ENCODE results near the gene FBLN2. TPM values are rescaled to one million over a fixed set of nuclear protein-coding genes. Genes with fewer than 3 reads are reported as not detected.

FBLN2 gene
- total RNA-seq, 1 experiment from 2014 or later = 0.39 TPM

GRCh38 chr3:13617097-13617738 lies 68.3 kb downstream of the FBLN2 start (continued):
- TF ChIP-seq REST (IDR thresholded peaks at IDR 0.05; ENCODE audit: low read depth) = no peak
- TF ChIP-seq ELF1 (IDR thresholded peaks at IDR 0.05; ENCODE audit: borderline replicate concordance, low read depth) = no peak
- TF ChIP-seq CBX3 (IDR thresholded peaks at IDR 0.05; ENCODE audit: low read depth) = no peak
- TF ChIP-seq SRF (IDR thresholded peaks at IDR 0.05; ENCODE audit: low read depth) = no peak
- TF ChIP-seq ZNF274 (IDR thresholded peaks at IDR 0.05; ENCODE audit: low read depth, low read length) = no peak
- no peak for TF ChIP-seq EZH2phosphoT487 (IDR thresholded peaks at IDR 0.05; ENCODE audit: borderline replicate concordance)
- TF ChIP-seq ZFX (IDR thresholded peaks at IDR 0.05) = no peak
- TF ChIP-seq RAD21 (IDR thresholded peaks at IDR 0.05; ENCODE audit: low read depth) = no peak
- TF ChIP-seq POLR2AphosphoS5 (IDR thresholded peaks at IDR 0.05; ENCODE audit: low read depth, low read length) = no peak
- TF ChIP-seq EGR1 (IDR thresholded peaks at IDR 0.05; ENCODE audit: low read depth) = no peak

- H3K4me3 ChIP-seq (replicated peaks in 1 of 2; ENCODE audit: low read depth in 1 of 2, low read length in 2 of 2) = no peak overlapping the region
- H3K4me2 ChIP-seq (ENCODE audit: low read length) = no peak overlapping the region
- no peaks in the 10 kb centered on the region for H3K9me2 ChIP-seq (ENCODE audit: insufficient read depth)
- H3K27ac ChIP-seq (ENCODE audit: low read depth, low read length) = no peak overlapping the region
- ChIA-PET CTCF (interaction anchor here (1.0 kb wide), 1 partner anchor 23 kb away, joined by 4 read pairs; no protein-coding TSS in a partner anchor), POLR2A (no interaction called here), RAD21 (ENCODE audit: low non-redundant PET in 1 of 2, low total read pairs in 2 of 2, uncharacterized antibody in 2 of 2, unreplicated experiment in 2 of 2) (no interaction called here)
- ATAC-seq = no peak
- TF ChIP-seq YY1 (IDR thresholded peaks at IDR 0.05; ENCODE audit: extremely low read depth, insufficient replicate concordance, low read depth, low read length) = no peak
- TF ChIP-seq, protein P1, sequence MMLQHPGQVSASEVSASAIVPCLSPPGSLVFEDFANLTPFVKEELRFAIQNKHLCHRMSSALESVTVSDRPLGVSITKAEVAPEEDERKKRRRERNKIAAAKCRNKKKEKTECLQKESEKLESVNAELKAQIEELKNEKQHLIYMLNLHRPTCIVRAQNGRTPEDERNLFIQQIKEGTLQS (IDR thresholded peaks at IDR 0.05) = no peak
- no peak for TF ChIP-seq EZH2phosphoT487 (IDR thresholded peaks at IDR 0.05; ENCODE audit: borderline replicate concordance)
- no peak for TF ChIP-seq ZNF274 (IDR thresholded peaks at IDR 0.05; ENCODE audit: low read depth, low read length)
- TF ChIP-seq, protein P2, sequence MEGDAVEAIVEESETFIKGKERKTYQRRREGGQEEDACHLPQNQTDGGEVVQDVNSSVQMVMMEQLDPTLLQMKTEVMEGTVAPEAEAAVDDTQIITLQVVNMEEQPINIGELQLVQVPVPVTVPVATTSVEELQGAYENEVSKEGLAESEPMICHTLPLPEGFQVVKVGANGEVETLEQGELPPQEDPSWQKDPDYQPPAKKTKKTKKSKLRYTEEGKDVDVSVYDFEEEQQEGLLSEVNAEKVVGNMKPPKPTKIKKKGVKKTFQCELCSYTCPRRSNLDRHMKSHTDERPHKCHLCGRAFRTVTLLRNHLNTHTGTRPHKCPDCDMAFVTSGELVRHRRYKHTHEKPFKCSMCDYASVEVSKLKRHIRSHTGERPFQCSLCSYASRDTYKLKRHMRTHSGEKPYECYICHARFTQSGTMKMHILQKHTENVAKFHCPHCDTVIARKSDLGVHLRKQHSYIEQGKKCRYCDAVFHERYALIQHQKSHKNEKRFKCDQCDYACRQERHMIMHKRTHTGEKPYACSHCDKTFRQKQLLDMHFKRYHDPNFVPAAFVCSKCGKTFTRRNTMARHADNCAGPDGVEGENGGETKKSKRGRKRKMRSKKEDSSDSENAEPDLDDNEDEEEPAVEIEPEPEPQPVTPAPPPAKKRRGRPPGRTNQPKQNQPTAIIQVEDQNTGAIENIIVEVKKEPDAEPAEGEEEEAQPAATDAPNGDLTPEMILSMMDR (IDR thresholded peaks at IDR 0.05 in 2 of 3, conservative IDR thresholded peaks at IDR 0.05 in 1 of 3; ENCODE audit: borderline replicate concordance in 1 of 3, insufficient read depth in 1 of 3, low read depth in 2 of 3, low read length in 2 of 3) = no peak
- TF ChIP-seq FOSL1 (IDR thresholded peaks at IDR 0.05; ENCODE audit: low read depth) = no peak
- no TSS peak for BruUV-seq (replicated peaks)
- no peak for DNase-seq (ENCODE audit: low read depth, low spot score)
- intact Hi-C loops (cut with micrococcal nuclease) = no loop called here
- H3K9ac ChIP-seq (ENCODE audit: low read length) = no peak overlapping the region
- no peak overlapping the region for H2AFZ ChIP-seq (ENCODE audit: low read depth, low read length, poor library complexity, severe bottlenecking)
- no peaks in the 10 kb centered on the region for H4K20me1 ChIP-seq (ENCODE audit: insufficient read depth)
- H3K27me3 ChIP-seq (ENCODE audit: insufficient read depth, low read length) = no peaks in the 10 kb centered on the region
- H3K4me1 ChIP-seq (ENCODE audit: control insufficient read depth in 1 of 2, insufficient read depth in 2 of 2, low read length in 2 of 2) = no peaks in the 10 kb centered on the region
- H3K79me2 ChIP-seq (ENCODE audit: insufficient read depth, low read length) = no peaks in the 10 kb centered on the region
- no peaks in the 10 kb centered on the region for H3K36me3 ChIP-seq (ENCODE audit: control insufficient read depth in 1 of 2, insufficient read depth in 2 of 2, low read length in 2 of 2)
- no peaks in the 10 kb centered on the region for H3K9me3 ChIP-seq (ENCODE audit: control insufficient read depth in 1 of 2, insufficient read depth in 1 of 2, low read depth in 1 of 2, low read length in 2 of 2)
Measured at GRCh38 chr3:13617981-13618380, 69.1 kb downstream of the FBLN2 start.

Data from HCT116 (cell line).